Activated T-cell treated with anti-CD3 and anti-CD28 coated beads for 48 hours (primary cell): ENCODE measurements around the gene WWOX.

ENCODE experiments used
- DNase-seq: peaks from one replicate; pipeline ENCODE4 v3.0.0-alpha.2; 2020; ENCODE audit warnings: low read depth

The WWOX gene

GRCh38 chr16:78655331-78656113 is 556.1 kb downstream of the WWOX start:
- no peak for DNase-seq

- no peak for DNase-seq
Observed at GRCh38 chr16:78656887-78657286, 557.4 kb downstream of the WWOX start.

GRCh38 chr16:78659216-78659615 is 559.8 kb downstream of the WWOX start:
- no peak for DNase-seq

GRCh38 chr16:78659668-78660217 is 560.3 kb downstream of the WWOX start:
- no peak for DNase-seq

- DNase-seq: no peak
Observed at GRCh38 chr16:78660795-78661194, 561.3 kb downstream of the WWOX start.

GRCh38 chr16:78663690-78664089 is 564.2 kb downstream of the WWOX start:
- DNase-seq: no peak

GRCh38 chr16:78664811-78665772 is 565.6 kb downstream of the WWOX start:
- DNase-seq: no peak

- no peak for DNase-seq
Observed at GRCh38 chr16:78666318-78666717, 566.9 kb downstream of the WWOX start.

GRCh38 chr16:78667675-78668074 is 568.2 kb downstream of the WWOX start:
- no peak for DNase-seq

GRCh38 chr16:78668393-78668792 is 568.9 kb downstream of the WWOX start:
- DNase-seq: no peak

GRCh38 chr16:78669994-78670393 is 570.5 kb downstream of the WWOX start:
- no peak for DNase-seq

- no peak for DNase-seq
Observed at GRCh38 chr16:78672779-78673556, 573.5 kb downstream of the WWOX start.

- DNase-seq: no peak
Observed at GRCh38 chr16:78673884-78674283, 574.4 kb downstream of the WWOX start.

- no peak for DNase-seq
Observed at GRCh38 chr16:78675312-78675711, 575.9 kb downstream of the WWOX start.

GRCh38 chr16:78675951-78676792 is 576.7 kb downstream of the WWOX start:
- DNase-seq: no peak

- DNase-seq: no peak
Observed at GRCh38 chr16:78677181-78677731, 577.8 kb downstream of the WWOX start.

GRCh38 chr16:78679546-78679945 is 580.1 kb downstream of the WWOX start:
- no peak for DNase-seq

GRCh38 chr16:78681743-78682142 is 582.3 kb downstream of the WWOX start:
- no peak for DNase-seq

- DNase-seq: no peak
Observed at GRCh38 chr16:78684030-78684611, 584.7 kb downstream of the WWOX start.

GRCh38 chr16:78684655-78685375 is 585.4 kb downstream of the WWOX start:
- no peak for DNase-seq
